ENCODE data around the gene DIAPH3.

Gene DIAPH3

DNA sequence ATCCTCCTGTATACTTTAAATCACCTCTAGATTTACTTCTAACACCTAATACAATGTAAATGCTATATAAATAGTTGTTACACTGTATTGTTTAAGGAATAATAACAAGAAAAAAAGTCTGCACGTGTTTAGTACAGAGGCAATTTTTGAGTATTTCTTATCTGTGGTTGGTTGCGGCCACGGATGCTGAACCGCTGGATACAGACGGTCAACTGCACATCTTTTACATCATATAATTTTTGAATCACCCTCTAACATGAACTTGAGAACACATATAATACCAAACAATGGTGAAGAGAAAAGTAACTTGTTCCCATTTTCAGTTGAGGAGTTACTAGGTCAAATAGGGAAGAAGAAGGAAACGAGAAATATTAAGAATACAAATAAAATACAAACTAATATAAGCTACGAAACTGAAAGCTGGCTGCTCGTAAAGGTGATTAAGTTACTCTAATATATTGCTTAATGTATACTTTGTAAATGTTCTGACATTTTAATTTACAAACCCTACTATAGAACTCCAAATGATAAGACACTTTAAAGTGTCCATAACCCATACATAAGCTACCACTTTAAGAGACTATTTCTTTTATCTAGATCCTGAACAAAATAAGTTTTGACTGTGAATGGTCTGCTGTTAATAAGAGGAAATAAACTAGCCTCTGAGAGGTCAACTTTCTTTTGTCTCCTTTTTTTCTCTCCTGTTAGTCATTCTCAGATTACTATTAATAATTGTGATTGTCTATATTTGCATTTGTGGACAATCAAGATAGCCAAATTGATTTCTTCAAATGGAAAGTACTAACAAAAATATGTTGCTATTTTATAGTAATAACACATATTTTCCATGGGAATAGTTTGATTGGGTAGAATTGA is 457.4 kb downstream of the DIAPH3 start:
- DNase-seq, result no peak

DNA sequence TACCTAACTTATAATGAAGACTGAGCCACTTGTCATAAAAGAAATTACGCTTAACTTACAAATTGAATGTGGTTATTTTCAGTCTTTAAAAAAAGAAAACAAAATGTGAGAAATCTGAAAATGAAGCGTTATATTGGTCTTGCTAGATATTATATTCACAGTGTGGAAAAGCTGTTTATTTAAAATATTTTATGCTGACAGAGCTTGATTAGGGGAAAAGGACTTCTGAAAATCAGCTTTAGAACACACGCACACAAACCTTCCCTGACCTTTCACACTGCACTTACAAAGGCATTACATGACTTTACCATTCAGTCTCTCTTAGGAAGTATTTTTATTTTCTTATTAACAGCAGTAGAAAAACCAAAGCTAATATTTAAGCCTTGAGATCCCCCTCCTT is 461.5 kb downstream of the DIAPH3 start:
- no peak for DNase-seq

DNA sequence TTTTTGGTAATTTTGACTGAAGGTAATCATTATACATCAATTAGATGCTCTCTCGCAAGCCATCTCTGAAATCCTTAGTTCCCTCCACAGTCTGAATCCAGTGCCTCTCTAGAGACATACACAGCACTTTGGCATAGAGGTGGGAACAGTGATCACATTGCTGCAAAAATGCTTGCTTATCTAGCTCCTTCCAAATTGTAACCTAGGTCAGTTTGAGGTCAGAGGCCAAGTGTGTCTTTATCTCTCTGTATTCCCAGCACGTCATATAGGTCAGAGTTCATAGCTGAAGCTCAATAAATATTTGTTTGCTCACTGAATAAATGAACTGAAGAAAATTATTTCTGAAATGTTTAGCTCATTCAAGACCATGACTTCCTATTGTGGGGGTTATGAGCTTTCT is 462.5 kb downstream of the DIAPH3 start:
- DNase-seq, result no peak

DNA sequence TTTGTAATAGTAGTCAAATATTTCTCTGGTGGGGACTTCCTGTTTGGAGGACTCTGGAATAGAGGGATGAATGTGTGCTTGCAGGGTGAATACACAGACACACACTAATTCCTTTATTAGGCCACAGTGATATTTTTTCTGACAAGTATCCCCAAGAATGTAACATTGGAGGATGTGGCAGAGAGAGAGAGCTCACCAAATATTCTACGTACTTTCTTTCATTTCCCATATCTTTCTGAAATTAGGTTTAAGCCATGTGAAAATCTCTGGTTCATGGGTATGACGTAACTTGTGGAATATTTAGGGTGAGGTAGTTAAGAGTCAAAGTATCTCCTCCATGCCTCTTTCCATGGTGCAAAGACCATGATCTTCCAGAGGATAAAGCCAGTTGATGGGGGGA is 463.4 kb downstream of the DIAPH3 start:
- DNase-seq, result peak; percentile 17

DNA sequence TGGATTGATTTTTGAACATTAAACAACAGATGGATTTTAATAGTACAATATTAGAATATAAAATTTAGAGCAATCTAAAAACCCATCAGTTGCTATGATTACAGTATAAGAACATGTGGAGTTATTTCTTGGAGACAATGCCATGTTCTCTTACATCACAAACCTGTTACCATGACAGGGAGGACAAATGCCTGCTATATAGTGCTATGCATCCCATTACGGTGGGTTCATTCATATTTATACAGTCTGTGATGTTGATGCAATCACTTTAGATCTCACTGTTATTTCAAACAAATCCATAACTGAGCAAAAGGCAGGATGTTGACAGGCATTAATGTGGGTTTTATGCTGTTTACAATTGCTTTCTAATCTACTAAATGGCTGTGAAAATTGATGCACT is 467.5 kb downstream of the DIAPH3 start:
- DNase-seq, result no peak

DNA sequence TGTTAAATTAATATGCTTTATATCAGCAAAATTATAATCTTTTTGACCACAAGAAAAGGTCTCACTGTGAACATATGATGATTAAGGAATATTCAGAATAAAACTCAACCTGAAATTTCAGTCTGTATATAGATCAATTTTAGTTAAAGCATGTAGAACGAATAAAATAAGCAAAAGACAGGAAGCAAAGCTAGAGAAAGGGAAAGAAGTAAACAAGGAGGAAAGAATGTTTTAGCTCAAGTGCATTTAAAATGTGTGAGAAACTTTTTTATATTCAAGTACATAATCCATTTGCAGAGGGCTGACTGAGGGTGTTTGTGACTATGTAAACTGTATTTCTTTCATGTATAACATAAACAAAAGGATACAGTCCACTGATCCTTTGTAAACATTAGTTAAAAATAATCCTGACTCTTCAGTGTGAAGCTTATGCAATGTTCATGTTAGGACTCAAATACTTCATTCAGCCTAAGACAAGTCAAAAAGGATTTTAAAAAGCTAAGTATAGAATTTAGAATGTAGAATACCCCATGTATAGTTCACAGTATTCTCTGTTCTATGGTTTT is 472.1 kb downstream of the DIAPH3 start:
- DNase-seq, result no peak

DNA sequence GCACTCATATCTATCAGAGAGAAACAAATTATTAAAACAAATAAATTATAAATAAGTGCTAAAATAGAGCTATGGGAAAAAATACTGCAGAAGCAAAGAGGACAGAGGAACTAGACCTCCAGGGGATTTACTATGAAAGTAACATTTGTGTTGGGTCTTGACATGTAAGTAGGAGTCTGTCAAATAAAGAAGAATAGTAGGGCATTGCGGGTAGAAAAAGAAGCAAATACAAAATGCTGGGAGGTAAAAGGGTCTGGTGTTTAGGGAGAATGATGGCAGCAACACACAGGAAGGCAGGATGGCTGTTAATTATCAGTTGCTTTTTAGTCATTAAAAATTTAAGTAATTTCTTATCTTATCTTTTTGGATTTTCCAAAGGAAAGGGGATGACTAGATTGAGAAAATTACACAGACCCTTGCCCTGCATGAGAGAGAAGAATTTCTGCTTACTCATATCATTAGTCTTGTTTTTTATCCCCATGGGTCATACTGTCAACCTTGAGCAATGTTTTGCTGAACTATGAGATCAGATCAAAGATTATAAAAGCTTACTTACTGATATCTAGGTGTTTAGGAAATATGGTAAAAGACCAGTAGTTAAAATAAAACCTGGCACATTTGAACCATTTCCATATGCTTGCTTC is 472.7 kb downstream of the DIAPH3 start:
- DNase-seq, result no peak

DNA sequence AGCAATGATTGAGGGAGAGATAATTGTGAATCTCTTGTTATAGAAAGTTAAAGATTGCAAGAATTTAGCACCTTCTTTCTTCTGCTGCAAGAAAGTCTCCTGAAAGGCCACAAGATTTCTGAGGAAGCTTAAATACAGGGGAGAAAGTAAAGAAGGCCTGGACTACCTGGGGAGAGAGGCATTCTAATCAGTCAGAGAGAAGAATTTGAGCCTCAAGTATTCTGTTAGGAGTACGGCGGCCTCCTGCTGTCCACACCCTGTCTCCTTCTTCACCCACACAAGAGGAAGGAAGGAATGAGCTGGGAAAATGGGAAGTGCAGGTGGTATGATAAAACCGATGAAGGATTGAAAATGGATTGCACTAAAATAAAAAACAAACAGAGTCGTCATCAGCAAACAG is 474.7 kb downstream of the DIAPH3 start:
- DNase-seq, result no peak

DNA sequence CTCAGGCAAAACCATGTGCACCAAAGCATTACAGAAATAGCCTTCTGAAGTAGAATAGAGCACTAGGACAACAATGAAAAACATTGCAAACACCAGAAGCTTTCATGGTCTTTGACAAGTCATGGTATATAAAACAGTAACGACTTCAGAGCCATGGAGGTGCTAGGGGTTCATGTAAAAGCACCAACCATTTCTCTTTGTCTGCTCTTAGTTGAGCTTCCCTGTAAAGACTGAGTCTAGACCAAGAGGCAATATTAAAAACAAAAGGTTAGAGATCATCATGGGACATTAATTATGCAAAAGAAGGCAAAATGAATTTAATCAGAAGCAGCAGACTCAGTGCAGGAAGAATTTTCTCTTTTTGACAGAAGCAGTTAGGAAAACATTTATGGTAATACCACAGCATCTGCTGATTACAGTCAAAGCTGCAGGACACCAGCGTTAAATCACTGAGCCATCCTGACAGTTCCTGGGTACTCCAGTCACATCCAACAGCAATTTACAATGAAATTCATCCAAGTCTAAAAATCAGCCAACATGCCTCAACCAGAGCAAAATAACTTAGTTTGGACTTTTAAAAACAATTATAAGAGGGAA is 476.8 kb downstream of the DIAPH3 start:
- no peak for DNase-seq

DNA sequence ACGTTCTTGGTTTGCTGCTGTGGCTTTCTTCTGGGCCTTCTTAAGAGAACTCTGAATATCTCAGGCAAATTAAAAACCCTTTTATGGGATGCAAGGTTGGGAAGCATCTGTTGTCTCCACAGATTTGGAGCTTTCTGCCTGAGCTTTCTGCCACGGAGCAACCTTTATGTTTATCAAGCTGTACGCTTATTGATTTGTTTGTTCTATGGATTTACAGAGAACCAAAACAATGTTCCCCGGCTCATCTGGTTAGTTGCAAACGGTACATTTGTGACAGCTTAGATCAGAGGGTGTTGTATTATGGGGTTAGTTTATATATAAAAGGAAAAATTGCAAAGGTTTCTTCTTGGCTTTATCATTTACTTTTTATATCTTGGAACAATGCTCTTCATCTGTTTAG is 479.6 kb downstream of the DIAPH3 start:
- DNase-seq, result no peak

DNA sequence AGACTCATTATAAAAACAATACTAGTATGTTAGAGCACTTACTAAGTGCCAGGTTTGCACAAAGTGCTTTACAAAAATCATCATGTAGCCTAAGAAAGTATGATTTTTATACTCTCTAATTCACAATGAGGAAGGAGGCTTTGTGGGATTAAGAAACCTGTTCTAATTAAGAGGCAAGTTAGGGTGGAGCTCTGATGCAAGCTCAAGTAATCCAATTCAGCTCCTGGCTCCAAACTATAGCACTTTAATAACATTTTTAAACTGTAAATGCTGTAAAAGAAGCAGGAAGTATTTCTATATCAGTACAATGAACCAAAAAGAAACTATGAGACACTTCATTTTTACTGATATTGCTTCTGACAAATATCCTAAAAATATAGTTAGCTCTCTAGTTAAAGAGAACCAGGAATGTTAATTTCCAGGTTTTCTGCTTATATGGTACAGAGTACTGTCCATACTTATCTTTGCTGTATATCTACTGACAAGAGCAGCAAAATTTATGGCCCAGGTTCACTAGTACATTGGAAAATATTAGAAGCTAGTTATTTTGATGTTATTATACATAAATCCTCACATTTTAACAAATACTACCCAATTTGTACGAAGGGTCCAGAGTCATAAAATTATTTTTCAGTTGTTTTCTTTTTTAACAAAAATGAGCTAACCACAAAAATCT is 482.0 kb downstream of the DIAPH3 start:
- DNase-seq, result no peak

DNA sequence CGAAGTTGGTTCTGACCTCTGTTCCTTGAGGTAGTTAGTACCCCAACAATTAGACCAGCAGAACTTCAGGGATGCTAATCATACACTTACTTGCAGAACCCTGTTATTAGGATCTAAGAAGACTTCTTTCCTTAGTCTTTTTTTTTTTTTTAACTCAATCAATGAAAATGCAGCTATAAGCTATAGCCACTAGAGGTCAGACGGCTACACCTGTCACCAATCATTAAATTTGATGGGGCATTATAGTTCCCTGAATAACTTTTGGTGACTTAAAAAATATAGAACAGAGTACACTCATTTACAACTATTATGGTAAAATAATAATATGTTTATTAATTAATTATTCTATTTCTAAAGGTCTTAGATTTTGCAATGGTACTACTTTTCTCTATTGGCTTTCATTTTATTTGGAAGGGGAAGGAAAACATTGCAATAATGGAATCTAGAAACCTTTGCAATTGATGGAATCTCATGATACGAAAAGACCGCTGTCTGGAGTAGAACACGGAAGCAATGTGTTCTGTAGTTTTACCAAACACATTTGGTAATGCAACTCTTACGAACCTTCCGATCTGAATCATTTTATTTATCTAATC is 483.2 kb downstream of the DIAPH3 start:
- peak; percentile 12 for DNase-seq

DNA sequence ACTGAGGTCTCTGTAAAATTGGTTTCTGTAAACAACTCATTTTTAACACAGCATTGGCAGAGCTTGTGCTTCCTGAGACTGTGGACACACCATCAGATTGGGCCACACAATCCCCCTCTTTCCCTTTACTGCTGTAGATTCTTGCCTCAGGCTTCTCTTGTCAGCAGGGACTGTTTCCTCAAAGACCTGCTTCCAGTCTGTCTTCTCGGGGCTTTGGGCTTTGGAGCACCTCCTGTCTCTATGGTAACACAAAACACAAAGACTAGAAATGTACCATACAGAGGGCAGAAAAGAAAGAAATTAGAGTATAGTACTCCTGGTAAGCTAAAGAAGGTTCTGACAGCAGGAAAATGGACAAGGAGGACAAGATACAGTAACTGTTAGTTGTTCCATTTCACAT is 484.5 kb downstream of the DIAPH3 start:
- DNase-seq, result no peak

DNA sequence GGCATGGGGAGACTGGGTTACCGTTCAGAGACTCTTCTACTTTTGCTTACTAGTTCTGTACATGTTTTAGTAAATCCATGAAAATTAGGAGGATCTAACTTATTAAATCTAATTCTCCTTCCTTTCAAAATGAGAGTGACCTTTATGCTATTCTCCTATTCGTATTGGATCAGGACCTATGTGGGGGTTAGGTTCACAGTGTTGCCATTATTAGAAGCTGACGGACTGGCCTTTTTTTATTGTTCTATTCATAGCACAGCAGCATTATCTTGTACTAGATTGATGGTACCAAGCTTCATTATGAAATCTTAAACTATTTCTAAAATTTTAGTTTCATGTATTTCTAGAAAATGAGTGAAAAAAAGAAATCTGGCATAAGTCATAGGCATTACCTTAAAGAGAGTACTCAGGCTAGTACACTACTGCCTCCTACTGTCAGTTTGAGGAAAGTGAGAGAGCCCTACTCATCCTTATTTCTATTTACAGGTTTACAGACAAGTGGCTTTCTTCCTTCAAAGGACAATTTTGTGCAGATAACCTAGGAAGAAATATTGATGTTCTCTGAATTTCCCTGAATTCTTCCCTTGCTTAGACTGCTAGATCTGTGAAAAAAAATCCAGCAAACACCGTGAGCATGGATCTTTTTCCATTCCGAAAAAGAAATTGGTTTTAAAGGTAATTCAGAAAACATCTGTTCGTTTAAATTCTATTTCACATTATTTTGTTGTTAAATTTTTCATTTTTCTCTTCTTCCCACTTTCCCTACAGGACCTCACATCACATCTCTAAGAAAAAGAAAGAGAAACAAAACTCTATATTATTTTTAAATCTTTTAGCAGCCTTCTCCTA is 485.5 kb downstream of the DIAPH3 start:
- DNase-seq, result peak; percentile 63

DNA sequence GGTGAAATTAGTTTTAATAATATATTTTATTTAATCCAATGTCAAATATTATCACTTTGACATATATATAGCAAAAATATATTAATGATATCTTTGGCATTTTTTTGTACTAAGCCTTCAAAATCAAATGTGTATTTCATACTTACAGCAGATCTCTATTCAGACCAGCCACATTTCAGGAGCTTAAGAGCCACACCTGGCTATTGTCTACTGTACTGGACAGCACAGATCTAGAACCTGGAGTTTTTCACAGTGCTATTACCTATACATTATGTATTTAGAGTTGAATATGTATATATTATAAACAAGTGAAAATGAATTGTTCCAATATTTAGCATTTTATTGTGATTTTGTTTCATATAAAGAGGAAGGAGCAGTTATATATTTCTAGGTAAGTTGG is 486.3 kb downstream of the DIAPH3 start:
- no peak for DNase-seq

DNA sequence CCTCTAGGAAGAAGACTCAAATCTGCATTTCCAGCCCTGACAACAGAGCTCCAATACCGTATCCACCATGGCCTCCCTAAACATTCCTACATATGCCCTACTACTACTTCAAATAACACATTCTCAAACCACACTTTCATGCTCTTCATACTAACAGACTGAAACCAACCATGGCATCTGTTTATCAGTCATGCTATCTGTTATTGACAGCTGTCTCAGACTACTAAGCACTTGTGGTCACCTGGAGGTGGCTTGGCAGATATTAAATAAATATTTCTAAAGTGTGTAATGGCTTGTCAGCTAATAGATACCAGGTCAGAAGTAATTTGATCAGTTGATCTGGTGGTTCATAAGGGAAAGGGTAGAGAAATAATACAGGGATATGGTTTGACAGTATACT is 489.1 kb downstream of the DIAPH3 start:
- DNase-seq, result no peak

DNA sequence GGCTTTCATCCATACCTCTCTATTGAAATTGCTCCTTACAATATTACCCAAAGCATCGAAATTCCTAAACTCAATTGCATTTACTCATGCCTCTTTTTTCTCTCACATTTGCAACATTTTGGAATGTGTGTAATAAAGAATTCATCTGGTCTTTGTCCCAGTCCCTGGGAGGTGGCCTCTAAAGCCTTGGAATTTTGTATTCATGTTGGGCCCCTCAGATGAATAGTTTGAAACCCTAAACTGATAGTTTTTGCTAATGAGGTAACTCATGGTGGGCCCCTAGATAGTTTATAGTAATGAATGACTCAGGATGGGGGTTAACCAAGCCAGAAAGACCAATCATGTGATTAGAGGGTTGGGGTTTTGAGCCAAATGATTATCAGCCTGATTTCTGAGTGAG is 490.4 kb downstream of the DIAPH3 start:
- DNase-seq, result no peak

DNA sequence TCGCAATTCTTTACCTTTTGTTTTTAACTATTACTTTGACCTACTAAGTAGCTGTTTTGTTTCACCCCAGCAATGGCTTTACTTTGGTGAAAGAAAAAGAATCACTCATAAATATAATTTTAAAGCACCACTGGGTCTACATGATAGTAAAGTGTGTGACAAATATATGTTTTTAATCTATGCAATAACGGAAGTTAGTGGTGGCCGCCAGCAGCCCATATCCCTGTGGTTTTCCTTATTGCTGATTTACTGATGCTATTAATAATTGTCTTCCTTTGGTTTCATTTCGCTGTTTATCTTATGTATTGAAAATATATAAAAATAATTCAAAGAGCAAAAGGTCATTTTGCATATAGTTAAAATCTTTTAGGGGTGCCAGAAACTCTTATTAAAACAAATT is 491.3 kb downstream of the DIAPH3 start:
- DNase-seq, result peak; percentile 53

DNA sequence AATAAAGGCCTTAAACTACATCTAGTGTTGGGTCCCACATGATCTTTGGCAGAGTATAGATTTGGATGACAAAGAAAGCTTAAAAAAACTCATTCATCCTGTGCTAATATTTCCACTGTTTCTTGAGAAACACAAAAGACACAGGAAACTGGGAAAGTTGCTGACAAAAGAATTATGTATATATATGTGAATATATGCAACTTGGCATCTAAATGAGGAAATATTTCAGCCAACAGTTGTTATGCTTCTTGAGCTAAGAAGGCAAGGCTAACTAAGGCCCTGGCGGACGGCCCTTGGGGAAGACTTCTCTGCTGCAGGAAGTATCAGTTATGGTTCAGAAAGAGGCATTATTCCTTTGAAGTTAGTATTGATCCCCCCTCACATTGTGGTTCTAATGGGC is 491.8 kb downstream of the DIAPH3 start:
- peak; percentile 59 for DNase-seq

DNA sequence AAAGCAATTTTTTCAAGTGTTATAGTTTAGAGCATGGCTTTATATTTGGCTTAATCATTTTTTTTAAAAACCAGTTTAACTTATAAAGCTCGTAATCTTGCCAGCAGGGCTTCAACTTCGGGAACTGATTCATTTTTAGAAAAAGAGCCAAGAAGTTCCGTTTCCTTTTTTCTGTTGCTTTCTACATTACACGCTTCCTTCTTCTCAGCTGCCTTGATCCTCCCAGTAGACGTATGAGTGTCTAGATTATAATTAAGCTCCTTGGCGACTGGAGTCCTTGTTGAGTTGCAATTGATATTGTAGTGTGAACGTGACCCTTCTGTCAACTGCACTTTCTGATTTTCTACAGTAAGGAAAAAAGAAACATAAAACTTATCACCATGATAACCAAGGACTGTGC is 497.2 kb downstream of the DIAPH3 start:
- DNase-seq, result peak; percentile 94

DNA sequence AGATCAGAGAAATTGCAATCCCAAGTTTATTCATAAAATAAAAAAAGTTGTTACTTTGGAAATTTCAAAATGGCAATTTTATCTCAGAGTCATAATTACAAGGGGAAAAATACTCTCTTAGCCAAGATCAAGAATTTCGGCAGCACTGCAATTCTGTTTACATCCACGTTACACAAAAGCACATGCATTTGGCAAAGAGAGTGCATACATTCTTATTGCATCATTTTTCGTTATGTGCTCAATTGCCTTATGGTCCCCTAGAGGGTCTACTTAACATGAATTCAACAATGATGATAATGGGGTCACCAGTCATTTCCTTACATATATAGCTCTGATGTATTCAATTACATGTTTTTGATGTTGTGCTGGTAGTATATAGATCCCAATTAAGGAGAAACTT is 498.0 kb downstream of the DIAPH3 start:
- DNase-seq, result no peak

DNA sequence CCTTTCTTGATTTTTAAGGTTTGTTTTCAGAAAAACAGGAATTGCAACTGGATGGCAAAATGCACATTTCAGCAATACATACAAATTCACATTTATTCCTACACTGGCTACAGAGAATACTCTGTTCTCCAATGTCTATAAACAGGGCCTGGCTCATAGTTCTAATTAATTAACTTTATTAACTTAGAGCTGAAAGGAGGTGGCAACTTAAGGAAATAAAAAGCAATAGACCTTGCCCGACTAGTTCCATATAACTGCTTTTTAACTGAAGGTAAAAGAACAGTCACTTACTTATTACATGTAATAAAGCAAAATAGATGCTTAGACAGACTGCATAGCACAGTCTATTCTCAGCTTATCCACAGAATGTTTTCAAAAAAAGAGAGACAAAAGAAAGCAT is 498.5 kb downstream of the DIAPH3 start:
- no peak for DNase-seq

Measured in MV-4-11 (cell line).